HEK293 (cell line): Measurements from ENCODE around the gene TOR1AIP2.

ENCODE experiments used
- CTCF ChIA-PET: fragments of 350-600 bp; formaldehyde crosslinking; extraction: SDS; loops from one replicate; lab custom pipeline; 2021; ENCODE audit warnings: antibody characterized with exemption; lab: Yijun Ruan, JAX
- POLR2A ChIA-PET: fragments of 300-600 bp; formaldehyde crosslinking; extraction: SDS; loops from one replicate; lab custom pipeline; 2020; ENCODE audit warnings: antibody characterized with exemption, inconsistent platforms; lab: Yijun Ruan, JAX
- H3K27ac ChIP-seq: fragments of 200-500 bp; sonication (Bioruptor generic); 2 replicates; pipeline ENCODE4 v1.5.1; 2014; ENCODE audit warnings: low read depth, low read length, control low read depth, inconsistent platforms; ENCODE audit errors: extremely low read depth
- H3K36me3 ChIP-seq, 2 experiments: fragments of 200-500 bp in 1 of 2; sonication (Bioruptor generic) in 1 of 2; 1 replicate in 1 of 2; 2 replicates in 1 of 2; pipeline ENCODE4 v1.5.1; 2014 to 2017; ENCODE audit warnings: inconsistent platforms in 2 of 2, low read length in 2 of 2; ENCODE audit not compliant: control insufficient read depth in 2 of 2, insufficient read depth in 1 of 2
- H3K4me1 ChIP-seq: fragments of 200-500 bp; sonication (Bioruptor generic); 2 replicates; pipeline ENCODE4 v1.5.1; 2014; ENCODE audit warnings: mild to moderate bottlenecking, low read length, inconsistent platforms; ENCODE audit not compliant: control insufficient read depth, insufficient read depth
- H3K4me3 ChIP-seq: 2 replicates; pipeline ENCODE4 v1.5.1; 2011; ENCODE audit warnings: low read depth, mild to moderate bottlenecking, control low read depth, low read length, moderate library complexity
- H3K9me3 ChIP-seq: fragments of 200-500 bp; sonication (Bioruptor generic); 2 replicates; pipeline ENCODE4 v1.5.1; 2014; ENCODE audit warnings: low read depth, low read length, inconsistent platforms; ENCODE audit not compliant: control insufficient read depth, insufficient read depth
- FEZF1 ChIP-seq: fragments of 450-650 bp; formaldehyde crosslinking; IDR thresholded peaks from 2 replicates; pipeline ENCODE4 v1.5.1; 2016; ENCODE audit warnings: missing biosample characterization, missing genetic modification characterization
- IKZF3 ChIP-seq: fragments of 450-650 bp; IDR thresholded peaks from 2 replicates; pipeline ENCODE4 v1.5.0; 2018; ENCODE audit warnings: missing biosample characterization, mild to moderate bottlenecking, missing genetic modification characterization, moderate library complexity
- KLF1 ChIP-seq: fragments of 450-650 bp; formaldehyde crosslinking; IDR thresholded peaks from 2 replicates; pipeline ENCODE4 v1.5.1; 2016; ENCODE audit warnings: missing biosample characterization, missing genetic modification characterization
- KLF16 ChIP-seq: fragments of 450-650 bp; formaldehyde crosslinking; IDR thresholded peaks from 2 replicates; pipeline ENCODE4 v1.5.1; 2017; ENCODE audit warnings: missing biosample characterization, missing genetic modification characterization
- KLF17 ChIP-seq: fragments of 450-650 bp; formaldehyde crosslinking; IDR thresholded peaks from 2 replicates; pipeline ENCODE4 v1.5.1; 2016; ENCODE audit warnings: missing biosample characterization, missing genetic modification characterization
- PRDM6 ChIP-seq: fragments of 450-650 bp; formaldehyde crosslinking; IDR thresholded peaks from 2 replicates; pipeline ENCODE4 v1.5.1; 2017; ENCODE audit warnings: missing biosample characterization, missing genetic modification characterization
- SCRT1 ChIP-seq: fragments of 450-650 bp; formaldehyde crosslinking; IDR thresholded peaks from 2 replicates; pipeline ENCODE4 v1.5.1; 2016; ENCODE audit warnings: missing biosample characterization, missing genetic modification characterization, borderline replicate concordance
- ZBTB6 ChIP-seq: fragments of 450-650 bp; formaldehyde crosslinking; IDR thresholded peaks from 2 replicates; pipeline ENCODE4 v1.5.1; 2017; ENCODE audit warnings: missing biosample characterization, missing genetic modification characterization
- ZEB2 ChIP-seq: fragments of 450-650 bp; formaldehyde crosslinking; IDR thresholded peaks from 2 replicates; pipeline ENCODE4 v1.5.1; 2016; ENCODE audit warnings: missing biosample characterization, missing genetic modification characterization
- ZFP3 ChIP-seq: fragments of 450-650 bp; formaldehyde crosslinking; IDR thresholded peaks from 2 replicates; pipeline ENCODE4 v1.5.1; 2016; ENCODE audit warnings: low read depth, missing biosample characterization, missing genetic modification characterization
- ZNF248 ChIP-seq: fragments of 450-650 bp; formaldehyde crosslinking; IDR thresholded peaks from 2 replicates; pipeline ENCODE4 v1.5.1; 2017; ENCODE audit warnings: missing biosample characterization, missing genetic modification characterization
- ZNF37A ChIP-seq: fragments of 450-650 bp; IDR thresholded peaks from 2 replicates; pipeline ENCODE4 v1.5.1; 2018; ENCODE audit warnings: missing biosample characterization, missing genetic modification characterization
- ZNF394 ChIP-seq: fragments of 450-650 bp; formaldehyde crosslinking; IDR thresholded peaks from 2 replicates; pipeline ENCODE4 v1.5.1; 2016; ENCODE audit warnings: missing biosample characterization, missing genetic modification characterization, mild to moderate bottlenecking, moderate library complexity, borderline replicate concordance
- ZNF561 ChIP-seq: fragments of 450-650 bp; IDR thresholded peaks from 2 replicates; pipeline ENCODE4 v1.5.1; 2018; ENCODE audit warnings: missing biosample characterization, missing genetic modification characterization, borderline replicate concordance
- ZNF664 ChIP-seq: fragments of 450-650 bp; formaldehyde crosslinking; IDR thresholded peaks from 2 replicates; pipeline ENCODE4 v1.5.1; 2016; ENCODE audit warnings: missing biosample characterization, missing genetic modification characterization
- ZNF704 ChIP-seq: fragments of 450-650 bp; formaldehyde crosslinking; IDR thresholded peaks from 2 replicates; pipeline ENCODE4 v1.5.1; 2016; ENCODE audit warnings: missing biosample characterization, missing genetic modification characterization
- ZNF791 ChIP-seq: fragments of 450-650 bp; formaldehyde crosslinking; IDR thresholded peaks from 2 replicates; pipeline ENCODE4 v1.5.1; 2016; ENCODE audit warnings: missing biosample characterization, missing genetic modification characterization
- ZNF830 ChIP-seq: fragments of 450-650 bp; IDR thresholded peaks from 2 replicates; pipeline ENCODE4 v1.5.0; 2018; ENCODE audit warnings: missing biosample characterization, missing genetic modification characterization, low read depth, mild to moderate bottlenecking, moderate library complexity
- ZSCAN16 ChIP-seq: fragments of 450-650 bp; formaldehyde crosslinking; IDR thresholded peaks from 2 replicates; pipeline ENCODE4 v1.5.1; 2016; ENCODE audit warnings: missing biosample characterization, missing genetic modification characterization
- TF ChIP-seq, protein P1 (sequence below): fragments of 450-650 bp; IDR thresholded peaks from 2 replicates; pipeline ENCODE4 v1.5.1; 2018; ENCODE audit warnings: missing biosample characterization, missing genetic modification characterization

Gene TOR1AIP2

DNA sequence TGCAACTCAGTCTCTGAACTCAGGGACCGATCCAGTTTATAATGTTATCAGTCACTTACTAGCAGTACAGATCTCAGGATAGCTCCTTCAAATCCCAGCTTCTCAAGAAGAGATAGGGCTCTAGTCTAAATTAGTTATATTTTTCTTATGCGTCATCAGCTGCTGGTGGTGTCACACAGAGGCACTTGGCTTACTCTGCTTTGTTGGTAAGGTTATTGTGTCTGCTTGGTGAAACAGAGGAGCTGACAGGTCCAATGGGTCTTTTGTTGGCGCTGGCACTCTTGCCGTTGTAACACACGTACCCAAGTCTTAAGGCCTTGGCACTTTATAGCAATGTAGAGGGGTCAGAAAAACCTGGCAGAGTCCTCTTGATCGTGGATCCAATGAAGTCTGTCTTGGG, 12.2 kb downstream of the TOR1AIP2 start:
- ChIA-PET POLR2A (no interaction called here), CTCF (interaction anchor here (1.0 to 5.0 kb wide), 4 partner anchors 13 to 314 kb away, joined by 3 to 61 read pairs (median 8); no protein-coding TSS in a partner anchor)
- Histone ChIP-seq H3K36me3 (peaks cover 16 to 85% of the 10 kb centered on the region in 2 experiments), H3K4me1 (no peaks in the 10 kb centered on the region), H3K27ac (no peak overlapping the region), H3K9me3 (no peaks in the 10 kb centered on the region), H3K4me3 (no peak overlapping the region)
- no peak for TF ChIP-seq ZNF394 (tag by site-specific recombination)
- TF ChIP-seq ZNF561 (tag by site-specific recombination) = no peak
- TF ChIP-seq ZFP3 = no peak
- TF ChIP-seq ZEB2 = no peak
- no peak for TF ChIP-seq ZBTB6
- no peak for TF ChIP-seq ZSCAN16 (tag by site-specific recombination)
- TF ChIP-seq, protein P1, sequence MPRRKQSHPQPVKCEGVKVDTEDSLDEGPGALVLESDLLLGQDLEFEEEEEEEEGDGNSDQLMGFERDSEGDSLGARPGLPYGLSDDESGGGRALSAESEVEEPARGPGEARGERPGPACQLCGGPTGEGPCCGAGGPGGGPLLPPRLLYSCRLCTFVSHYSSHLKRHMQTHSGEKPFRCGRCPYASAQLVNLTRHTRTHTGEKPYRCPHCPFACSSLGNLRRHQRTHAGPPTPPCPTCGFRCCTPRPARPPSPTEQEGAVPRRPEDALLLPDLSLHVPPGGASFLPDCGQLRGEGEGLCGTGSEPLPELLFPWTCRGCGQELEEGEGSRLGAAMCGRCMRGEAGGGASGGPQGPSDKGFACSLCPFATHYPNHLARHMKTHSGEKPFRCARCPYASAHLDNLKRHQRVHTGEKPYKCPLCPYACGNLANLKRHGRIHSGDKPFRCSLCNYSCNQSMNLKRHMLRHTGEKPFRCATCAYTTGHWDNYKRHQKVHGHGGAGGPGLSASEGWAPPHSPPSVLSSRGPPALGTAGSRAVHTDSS = no peak
- TF ChIP-seq ZNF248 (tag by site-specific recombination) = no peak
- no peak for TF ChIP-seq FEZF1 (tag by site-specific recombination)
- TF ChIP-seq ZNF664 (tag by site-specific recombination) = no peak
- no peak for TF ChIP-seq KLF1
- no peak for TF ChIP-seq SCRT1 (tag by site-specific recombination)
- TF ChIP-seq PRDM6 (tag by site-specific recombination) = no peak
- no peak for TF ChIP-seq IKZF3 (tag by site-specific recombination)
- TF ChIP-seq ZNF37A (tag by site-specific recombination) = no peak
- no peak for TF ChIP-seq ZNF704
- TF ChIP-seq KLF17 (tag by site-specific recombination) = no peak
- no peak for TF ChIP-seq KLF16 (tag by site-specific recombination)
- no peak for TF ChIP-seq ZNF830 (tag by site-specific recombination)

DNA sequence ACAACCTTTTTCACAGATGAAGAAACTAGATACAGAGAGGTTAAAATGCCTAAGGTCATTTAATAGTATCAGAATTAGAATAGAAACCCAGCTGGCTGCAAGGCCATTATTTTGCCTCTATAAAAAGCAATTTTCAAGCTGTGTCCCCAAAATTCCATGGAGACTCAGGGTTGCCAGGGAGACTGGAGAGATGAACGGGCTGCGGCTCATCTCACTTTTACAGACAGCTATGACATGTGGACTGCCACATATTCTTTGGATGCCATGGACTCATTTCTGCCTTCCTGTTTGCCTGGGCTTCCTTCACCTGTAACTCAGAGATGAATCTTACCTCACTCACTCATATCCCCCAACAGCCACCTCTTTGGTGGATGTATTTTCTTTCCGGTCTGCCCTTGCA, 17.0 kb downstream of the TOR1AIP2 start:
- CTCF ChIA-PET = interaction anchor here (0.6 to 1.0 kb wide), 4 partner anchors 51 to 330 kb away, joined by 3 to 4 read pairs (median 4); no protein-coding TSS in a partner anchor
- TF ChIP-seq ZNF791 = no peak
- Histone ChIP-seq H3K4me1 (no peaks in the 10 kb centered on the region), H3K9me3 (no peaks in the 10 kb centered on the region), H3K27ac (no peak overlapping the region), H3K36me3 (peaks cover 17 to 79% of the 10 kb centered on the region in 2 experiments), H3K4me3 (no peak overlapping the region)
- POLR2A ChIA-PET = no interaction called here
